OCI-LY1 (cell line): ENCODE data around the gene TESMIN.

Experiments used
- CTCF ChIP-seq: fragments of 200-600 bp; sonication (generic), shearing (Covaris generic); IDR thresholded peaks from 2 replicates; pipeline ENCODE4 v1.5.1; 2017; ENCODE audit warnings: mild to moderate bottlenecking, antibody characterized with exemption, low read length, moderate library complexity, mixed read lengths
- EZH2 ChIP-seq: fragments of 200-600 bp; sonication (generic), shearing (Covaris generic); IDR thresholded peaks from 2 replicates; pipeline ENCODE4 v1.8.0; 2017; ENCODE audit warnings: borderline replicate concordance, mixed run types, mild to moderate bottlenecking, antibody characterized with exemption, low read length, moderate library complexity, mixed read lengths

GRCh38 chr11:68775951-68776388 is 24.6 kb upstream of the TESMIN start:
- TF ChIP-seq CTCF (no peak), EZH2 (no peak)
